Stimulated activated CD8-positive, alpha-beta memory T cell treated with anti-CD3 and anti-CD28 coated beads, Interleukin-4, amount 100 ng/mL, for 1 hour (primary cell): Measurements from ENCODE around the gene CLTC.
A peak's percentile ranks its signal among the peaks of the same experiment; 100 is the strongest.

Source experiments
- DNase-seq, 2 donors: peaks; one replicate each; pipeline ENCODE4 v3.0.0-alpha.2; 2020; ENCODE audit warnings: low read depth in 2 of 2, low spot score in 1 of 2

Gene CLTC

GRCh38 chr17:59678918-59679317, 59.2 kb downstream of the CLTC start:
- DNase-seq: no peak

GRCh38 chr17:59680314-59680713, 60.6 kb downstream of the CLTC start:
- DNase-seq: no peak

DNA sequence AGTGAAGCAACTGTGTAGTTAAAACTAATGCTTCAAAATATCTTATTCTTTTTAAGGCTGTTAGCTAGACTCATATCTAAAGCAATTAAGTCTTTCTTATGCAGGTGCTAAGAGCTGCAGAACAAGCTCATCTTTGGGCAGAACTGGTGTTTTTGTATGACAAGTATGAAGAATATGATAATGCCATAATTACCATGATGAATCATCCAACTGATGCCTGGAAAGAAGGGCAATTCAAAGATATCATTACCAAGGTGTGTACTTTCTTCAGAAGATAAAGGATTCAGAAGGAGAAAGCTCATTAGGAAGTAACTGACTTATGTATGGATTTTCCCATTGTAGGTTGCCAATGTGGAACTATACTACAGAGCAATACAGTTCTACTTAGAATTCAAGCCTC, 63.6 kb downstream of the CLTC start:
- DNase-seq: no peak

DNA sequence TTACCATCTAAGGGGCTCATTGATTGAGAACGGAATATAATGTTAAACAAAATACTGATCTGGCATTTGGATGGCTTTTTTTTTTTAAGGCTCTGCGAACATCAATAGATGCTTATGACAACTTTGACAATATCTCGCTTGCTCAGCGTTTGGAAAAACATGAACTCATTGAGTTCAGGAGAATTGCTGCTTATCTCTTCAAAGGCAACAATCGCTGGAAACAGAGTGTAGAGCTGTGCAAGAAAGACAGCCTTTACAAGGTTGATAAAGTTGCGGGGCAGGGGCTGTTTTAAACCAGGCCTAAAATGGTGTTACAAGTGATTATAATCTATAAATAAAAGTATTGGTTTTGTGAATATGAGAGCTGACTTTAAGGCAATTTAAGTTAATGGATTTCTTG, 65.3 kb downstream of the CLTC start:
- DNase-seq: no peak

DNA sequence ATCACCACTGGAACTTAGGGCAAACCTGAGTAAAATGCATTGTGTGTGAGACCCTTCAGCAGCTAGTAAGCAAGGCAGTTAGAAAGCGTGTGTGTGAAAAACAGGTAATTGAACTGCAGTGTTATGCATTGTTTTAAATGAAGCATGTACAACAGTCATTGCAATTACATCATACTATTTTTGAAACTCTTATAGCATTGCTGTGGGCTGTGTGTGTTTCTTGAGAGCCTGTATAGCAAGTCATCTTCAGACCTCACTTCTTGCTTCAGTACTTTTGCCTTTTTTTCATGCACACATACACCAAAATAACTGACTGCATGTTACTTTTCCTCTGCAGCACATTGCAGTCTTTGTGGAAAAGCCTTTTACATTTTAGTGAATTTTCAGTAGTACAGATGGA, 68.3 kb downstream of the CLTC start:
- DNase-seq: no peak

DNA sequence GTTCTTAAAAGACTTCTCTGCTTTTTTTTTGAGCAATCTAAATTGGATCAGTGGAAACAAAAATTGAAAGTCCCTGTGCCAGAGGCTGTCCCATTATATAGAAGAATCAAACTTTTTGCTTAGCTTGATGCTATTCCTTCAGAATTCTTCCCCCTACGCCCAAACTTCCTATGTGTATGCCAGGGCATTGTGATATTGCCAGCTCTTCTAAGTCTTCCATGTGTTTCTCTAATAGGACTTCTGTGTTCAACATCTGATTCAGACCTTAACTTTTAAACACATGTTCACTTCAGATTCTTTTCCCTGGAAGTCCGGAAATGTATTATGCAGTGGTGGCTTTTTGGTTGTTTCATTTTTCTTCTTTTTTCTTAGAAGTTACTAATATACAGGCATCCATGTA, 68.8 kb downstream of the CLTC start:
- DNase-seq: no peak

DNA sequence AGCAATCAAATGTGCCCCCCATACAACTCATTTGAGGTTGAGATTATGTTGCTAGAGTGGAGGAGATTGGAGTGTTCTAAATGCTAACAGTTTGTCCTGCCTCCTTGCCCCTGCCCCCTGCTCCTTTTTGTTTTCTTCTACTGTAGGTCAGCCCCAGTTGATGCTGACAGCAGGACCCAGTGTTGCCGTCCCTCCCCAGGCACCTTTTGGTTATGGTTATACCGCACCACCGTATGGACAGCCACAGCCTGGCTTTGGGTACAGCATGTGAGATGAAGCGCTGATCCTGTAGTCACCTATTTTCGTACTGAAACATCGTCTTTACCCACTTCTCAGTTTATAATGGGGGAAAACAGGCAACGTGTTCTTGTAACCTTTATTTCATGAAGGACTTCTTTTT, 73.9 kb downstream of the CLTC start:
- no peak for DNase-seq

DNA sequence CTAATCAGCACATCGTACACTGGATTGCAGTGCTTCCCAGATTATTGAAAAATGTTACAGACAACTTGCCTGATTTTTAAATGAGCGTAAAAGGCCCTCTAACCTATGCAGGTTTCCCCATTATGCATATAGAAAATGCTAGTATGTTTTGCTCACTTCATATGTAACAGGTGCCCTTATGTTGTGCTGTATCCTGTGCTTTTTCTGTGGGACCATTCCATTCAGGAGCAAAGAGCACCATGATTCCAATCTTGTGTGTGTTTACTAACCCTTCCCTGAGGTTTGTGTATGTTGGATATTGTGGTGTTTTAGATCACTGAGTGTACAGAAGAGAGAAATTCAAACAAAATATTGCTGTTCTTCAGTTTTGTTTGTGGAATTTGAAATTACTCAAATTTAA, 74.6 kb downstream of the CLTC start:
- DNase-seq: no peak

DNA sequence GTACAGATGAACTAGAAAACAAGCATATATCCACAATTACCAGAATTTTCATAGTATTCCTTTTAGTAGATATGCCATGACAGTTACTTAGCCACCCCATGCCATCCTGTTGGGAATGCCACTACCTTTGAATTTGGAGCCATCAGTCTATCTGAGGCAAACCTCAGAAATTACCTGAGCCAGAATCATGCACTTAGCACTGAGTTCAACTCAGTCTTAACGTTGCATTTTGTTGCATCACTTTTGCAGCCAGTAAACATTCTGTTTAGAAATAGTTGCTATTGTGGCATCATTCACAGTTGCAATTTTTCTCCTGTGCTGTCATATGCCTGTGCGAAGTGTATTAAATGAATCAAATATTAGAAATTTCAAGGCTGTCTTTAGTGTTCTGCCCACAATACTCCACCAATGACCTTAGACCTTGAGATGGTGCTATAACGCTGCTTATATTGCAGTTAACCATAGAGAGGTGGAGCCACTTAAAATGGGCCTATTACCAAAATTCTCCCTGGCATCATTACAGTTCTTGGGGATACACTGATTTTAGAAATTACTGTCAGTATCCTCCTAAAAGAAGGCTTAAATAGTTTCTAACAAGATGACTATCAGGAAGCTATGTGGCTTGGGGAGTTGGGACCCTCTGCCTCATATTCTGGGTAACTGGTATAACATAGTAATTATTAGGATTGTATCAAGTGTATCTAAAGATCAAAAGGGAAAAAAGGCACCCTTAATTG, 76.4 kb downstream of the CLTC start:
- no peak for DNase-seq

GRCh38 chr17:59696682-59697277, 77.1 kb downstream of the CLTC start:
- no peak for DNase-seq

DNA sequence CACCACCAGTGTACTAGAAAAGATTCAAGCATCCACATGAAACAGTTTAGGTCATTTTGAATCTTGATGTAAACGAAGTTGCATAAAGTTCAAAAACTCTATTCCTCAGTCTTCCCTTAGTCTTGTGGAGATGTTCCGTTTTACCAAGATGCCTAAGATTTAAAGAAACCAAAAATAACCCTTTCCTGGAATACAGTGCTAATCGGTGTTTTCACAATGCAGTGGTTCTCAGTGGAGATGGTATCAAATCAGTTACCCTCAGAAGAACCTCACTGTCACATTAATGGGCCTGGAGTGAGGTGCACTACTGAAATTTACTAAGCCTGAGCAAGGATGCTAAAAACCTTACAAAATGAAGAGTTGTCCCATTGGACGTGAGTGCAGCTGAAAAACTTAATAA, 78.4 kb downstream of the CLTC start:
- no peak for DNase-seq

DNA sequence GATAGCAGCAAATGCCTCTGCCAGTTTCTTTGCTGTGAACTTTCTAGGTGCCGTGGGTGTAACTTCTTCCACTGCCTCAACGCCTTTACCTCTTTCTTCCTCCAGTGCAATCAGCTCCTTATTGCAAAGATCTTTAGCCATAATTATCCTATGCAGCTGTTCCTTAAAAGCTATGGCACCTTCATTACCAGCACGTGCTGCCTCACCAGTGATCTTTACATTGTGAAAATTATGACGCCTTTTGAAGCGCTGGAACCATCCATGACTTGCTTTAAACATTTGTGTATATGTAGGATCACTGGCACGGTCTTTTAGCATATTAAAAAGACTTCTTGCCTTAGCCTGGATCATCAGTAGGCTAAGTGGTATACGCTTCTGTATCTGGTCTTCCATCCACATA, 79.5 kb downstream of the CLTC start:
- DNase-seq: no peak

DNA sequence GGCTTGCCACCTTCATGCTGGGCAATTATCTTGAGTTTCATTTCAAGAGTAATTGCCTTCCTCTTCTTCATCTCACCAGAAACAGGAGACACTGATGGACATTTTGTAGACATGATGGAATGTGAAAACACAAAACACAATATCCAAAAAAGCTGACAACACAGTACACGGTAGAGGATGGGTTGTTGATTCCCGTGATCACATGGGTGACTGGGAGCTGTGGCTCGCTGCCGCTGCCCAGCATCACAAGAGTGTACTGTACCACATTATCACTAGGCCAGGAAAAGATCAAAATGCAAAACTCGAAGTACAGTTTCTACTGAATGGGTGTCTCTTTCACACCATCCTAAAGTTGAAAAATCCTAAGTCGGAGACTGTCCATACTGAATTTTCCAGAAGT, 80.1 kb downstream of the CLTC start:
- no peak for DNase-seq

GRCh38 chr17:59702304-59702703, 82.6 kb downstream of the CLTC start:
- DNase-seq: no peak

DNA sequence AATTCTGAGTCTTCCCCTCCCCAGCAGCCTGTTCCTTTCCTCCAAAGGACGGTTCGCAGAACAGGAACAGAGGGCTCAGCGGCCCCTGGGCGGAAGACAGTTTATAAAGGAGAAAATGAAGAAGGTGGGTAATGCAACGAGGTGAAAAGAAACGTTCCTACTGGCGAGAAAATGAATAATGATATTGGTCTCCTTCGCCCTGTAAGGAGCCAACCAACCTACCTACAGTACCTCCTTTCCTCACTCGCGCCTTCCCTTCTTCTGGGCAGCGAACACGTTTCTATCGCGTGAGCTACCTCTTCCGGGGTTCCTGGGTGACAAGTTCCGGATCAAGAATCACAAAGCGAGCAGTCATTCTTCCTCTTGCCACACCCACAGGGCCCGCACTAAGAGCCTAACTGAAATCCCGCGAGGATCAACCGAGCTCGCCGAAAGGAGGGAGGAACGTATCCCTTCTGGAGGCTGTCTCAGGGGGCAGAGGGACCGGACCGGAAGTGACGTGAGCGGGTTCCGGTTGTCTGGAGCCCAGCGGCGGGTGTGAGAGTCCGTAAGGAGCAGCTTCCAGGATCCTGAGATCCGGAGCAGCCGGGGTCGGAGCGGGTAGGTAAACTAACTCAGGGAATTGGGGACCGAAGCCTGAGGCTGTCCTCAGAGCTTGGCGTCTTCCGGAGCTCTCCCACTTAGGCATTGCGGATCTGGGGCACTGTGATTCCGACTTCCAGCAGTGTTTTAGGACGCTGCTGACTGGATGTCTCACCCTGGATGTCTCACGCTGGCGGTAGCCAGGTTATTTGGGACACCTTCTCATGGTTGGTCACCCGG, 87.7 kb downstream of the CLTC start, which contains the start of the genes PTRH2 and VMP1:
Gene PTRH2, minus strand, starts transcription at position 282 of the 822 bp plus-strand sequence. CDS start 9,452 bp downstream, outside the sequence.
Gene VMP1, plus strand, starts transcription at position 506 of the 822 bp plus-strand sequence. CDS start 23,793 bp downstream, outside the sequence.
- DNase-seq: peak; percentile 60 to 76

DNA sequence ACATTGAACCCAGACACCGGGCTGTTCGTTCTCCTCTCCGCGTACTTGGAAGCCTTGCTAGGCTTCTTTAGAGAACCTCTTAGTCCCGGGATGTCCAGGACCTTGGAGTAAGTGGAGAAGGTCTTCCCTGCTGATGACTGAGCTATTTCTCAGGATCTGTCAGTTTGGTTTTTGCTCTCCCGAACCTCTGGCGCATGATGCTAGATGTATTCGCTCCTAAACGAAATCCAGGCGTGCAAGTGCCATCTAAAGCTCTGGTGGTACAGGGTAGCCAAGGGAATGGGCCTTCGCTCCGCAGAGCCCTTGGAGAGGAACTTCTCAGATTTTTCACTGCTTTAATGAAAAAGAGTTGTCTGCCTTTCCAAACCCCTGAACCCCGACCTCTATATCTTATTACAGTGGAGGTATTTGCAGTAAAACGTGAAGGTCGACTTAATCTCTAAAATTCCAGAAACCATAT, 88.3 kb downstream of the CLTC start:
- DNase-seq: no peak

GRCh38 chr17:59711936-59712335, 92.2 kb downstream of the CLTC start:
- DNase-seq: no peak

- DNase-seq: no peak
Observed at GRCh38 chr17:59712862-59713261, 93.2 kb downstream of the CLTC start.

DNA sequence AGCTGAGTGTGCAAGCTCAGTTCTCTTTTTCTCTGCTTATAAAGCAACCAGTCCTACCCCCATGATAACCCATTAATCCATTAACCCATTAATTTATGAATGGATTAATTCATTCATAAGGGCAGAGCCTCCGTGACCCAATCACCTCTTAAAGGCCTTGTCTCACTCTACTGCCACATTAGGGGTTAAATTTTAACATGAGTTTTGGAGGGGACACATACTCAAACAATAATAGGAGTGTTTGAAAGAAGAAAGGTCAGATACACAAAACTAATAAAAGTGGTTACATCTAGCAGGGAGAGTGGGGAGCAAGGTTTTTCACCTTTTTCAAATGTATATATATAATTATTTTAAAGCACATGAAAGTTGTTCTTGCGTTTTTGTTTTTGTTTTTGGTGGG, 94.6 kb downstream of the CLTC start:
- DNase-seq: no peak

GRCh38 chr17:59716427-59716826, 96.7 kb downstream of the CLTC start:
- no peak for DNase-seq

DNA sequence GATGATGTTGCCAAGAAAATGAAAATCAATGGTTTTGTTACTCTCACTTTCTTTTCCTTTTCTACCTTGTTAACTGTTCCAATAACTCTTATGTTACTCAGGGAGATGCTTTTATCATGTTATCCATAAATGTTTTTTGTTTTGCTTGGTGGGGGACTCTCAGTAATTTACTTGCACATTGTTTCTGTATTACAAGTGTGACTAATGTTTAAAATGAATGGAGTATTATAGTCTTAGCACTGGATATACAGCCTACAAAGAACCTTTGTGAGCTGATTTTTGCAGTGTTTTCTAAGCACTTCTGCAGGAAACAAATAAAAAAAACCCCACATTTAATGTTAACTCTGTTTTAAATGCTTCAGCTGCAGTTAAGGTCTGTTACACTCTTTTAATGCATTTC, 99.8 kb downstream of the CLTC start:
- DNase-seq: no peak

DNA sequence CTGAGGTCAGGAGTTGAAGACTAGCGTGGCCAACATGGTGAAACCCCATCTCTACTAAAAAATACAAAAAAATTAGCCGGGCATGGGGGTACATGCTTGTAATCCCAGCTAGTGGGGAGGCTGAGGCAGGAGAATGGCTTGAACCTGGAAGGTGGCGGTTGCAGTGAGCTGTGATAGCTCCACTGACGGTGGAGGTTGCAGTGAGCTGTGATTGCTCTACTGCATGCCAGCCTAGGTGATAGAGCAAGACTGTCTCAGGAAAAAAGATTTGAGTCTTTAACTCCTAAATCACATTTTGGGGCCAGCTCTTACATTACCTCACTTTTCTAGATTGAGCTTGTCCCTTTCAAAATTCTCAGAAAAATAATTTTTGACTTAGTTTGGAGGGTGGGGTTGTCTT, 102.9 kb downstream of the CLTC start:
- no peak for DNase-seq
